Ascending aorta (tissue), 2 donors: Measurements from ENCODE around the gene ZNF32. TPM values are rescaled to one million over a fixed set of nuclear protein-coding genes. Genes with fewer than 3 reads are reported as not detected.

Experiments used
- DNase-seq, 2 donors: peaks; one replicate each; pipeline ENCODE4 v3.0.0-alpha.2; 2019; ENCODE audit warnings: low spot score in 2 of 2
- H3K27ac ChIP-seq, 2 donors: fragments of 200-600 bp; sonication (generic); one replicate each; pipeline ENCODE4 v1.5.1; 2016 to 2017; ENCODE audit warnings: mild to moderate bottlenecking in 1 of 2
- H3K27me3 ChIP-seq: fragments of 200-600 bp; sonication (generic); one replicate; pipeline ENCODE4 v1.5.1; 2017
- H3K36me3 ChIP-seq, 2 donors: fragments of 200-600 bp; sonication (generic); one replicate each; pipeline ENCODE4 v1.5.1; 2016
- H3K4me1 ChIP-seq, 2 donors: fragments of 200-600 bp; sonication (generic); one replicate each; pipeline ENCODE4 v1.5.1; 2016 to 2017; ENCODE audit warnings: mild to moderate bottlenecking in 1 of 2
- H3K4me3 ChIP-seq, 2 donors: fragments of 200-600 bp; sonication (generic); one replicate each; pipeline ENCODE4 v1.5.1; 2016 to 2017; ENCODE audit warnings: mild to moderate bottlenecking in 1 of 2
- H3K9me3 ChIP-seq, 2 donors: fragments of 200-600 bp; sonication (generic); one replicate each; pipeline ENCODE4 v1.5.1; 2016
- intact Hi-C: fragments of 100-400 bp; cut with DNase I; formaldehyde crosslinking; loops from one replicate; pipeline ENCODE4 v1.15.1; 2023
- total RNA-seq: library from RNA; depleted of rRNA; stranded (reverse); fragments of >200 nt; gene quantifications from one replicate; pipeline ENCODE4 v1.1.0, GENCODE V29; 2016
- TF ChIP-seq, protein P1 (sequence below), 3 experiments: fragments of 200-600 bp in 2 of 3; fragments of 450-650 bp in 1 of 3; sonication (generic) in 2 of 3; IDR thresholded peaks; one replicate each; pipeline ENCODE4 v1.5.1; 2016 to 2019; ENCODE audit warnings: antibody characterized with exemption in 3 of 3, mild to moderate bottlenecking in 1 of 3, moderate library complexity in 1 of 3

The ZNF32 gene
- total RNA-seq, 1 donor from 2014 or later, result 10.9 TPM

GRCh38 chr10:43684292-43684559 is 35.5 kb upstream of the ZNF32 start:
- TF ChIP-seq, protein P1, sequence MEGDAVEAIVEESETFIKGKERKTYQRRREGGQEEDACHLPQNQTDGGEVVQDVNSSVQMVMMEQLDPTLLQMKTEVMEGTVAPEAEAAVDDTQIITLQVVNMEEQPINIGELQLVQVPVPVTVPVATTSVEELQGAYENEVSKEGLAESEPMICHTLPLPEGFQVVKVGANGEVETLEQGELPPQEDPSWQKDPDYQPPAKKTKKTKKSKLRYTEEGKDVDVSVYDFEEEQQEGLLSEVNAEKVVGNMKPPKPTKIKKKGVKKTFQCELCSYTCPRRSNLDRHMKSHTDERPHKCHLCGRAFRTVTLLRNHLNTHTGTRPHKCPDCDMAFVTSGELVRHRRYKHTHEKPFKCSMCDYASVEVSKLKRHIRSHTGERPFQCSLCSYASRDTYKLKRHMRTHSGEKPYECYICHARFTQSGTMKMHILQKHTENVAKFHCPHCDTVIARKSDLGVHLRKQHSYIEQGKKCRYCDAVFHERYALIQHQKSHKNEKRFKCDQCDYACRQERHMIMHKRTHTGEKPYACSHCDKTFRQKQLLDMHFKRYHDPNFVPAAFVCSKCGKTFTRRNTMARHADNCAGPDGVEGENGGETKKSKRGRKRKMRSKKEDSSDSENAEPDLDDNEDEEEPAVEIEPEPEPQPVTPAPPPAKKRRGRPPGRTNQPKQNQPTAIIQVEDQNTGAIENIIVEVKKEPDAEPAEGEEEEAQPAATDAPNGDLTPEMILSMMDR (IDR thresholded peaks at IDR 0.05), result no peak
- no peaks in the 10 kb centered on the region for H3K36me3 ChIP-seq
- intact Hi-C loops, result no loop called here
- H3K9me3 ChIP-seq, result no peaks in the 10 kb centered on the region
- H3K4me1 ChIP-seq, result no peaks in the 10 kb centered on the region
- DNase-seq, result no peak
- no peaks in the 10 kb centered on the region for H3K27me3 ChIP-seq
- no peak overlapping the region for H3K27ac ChIP-seq
- H3K4me3 ChIP-seq, result no peak overlapping the region

DNA sequence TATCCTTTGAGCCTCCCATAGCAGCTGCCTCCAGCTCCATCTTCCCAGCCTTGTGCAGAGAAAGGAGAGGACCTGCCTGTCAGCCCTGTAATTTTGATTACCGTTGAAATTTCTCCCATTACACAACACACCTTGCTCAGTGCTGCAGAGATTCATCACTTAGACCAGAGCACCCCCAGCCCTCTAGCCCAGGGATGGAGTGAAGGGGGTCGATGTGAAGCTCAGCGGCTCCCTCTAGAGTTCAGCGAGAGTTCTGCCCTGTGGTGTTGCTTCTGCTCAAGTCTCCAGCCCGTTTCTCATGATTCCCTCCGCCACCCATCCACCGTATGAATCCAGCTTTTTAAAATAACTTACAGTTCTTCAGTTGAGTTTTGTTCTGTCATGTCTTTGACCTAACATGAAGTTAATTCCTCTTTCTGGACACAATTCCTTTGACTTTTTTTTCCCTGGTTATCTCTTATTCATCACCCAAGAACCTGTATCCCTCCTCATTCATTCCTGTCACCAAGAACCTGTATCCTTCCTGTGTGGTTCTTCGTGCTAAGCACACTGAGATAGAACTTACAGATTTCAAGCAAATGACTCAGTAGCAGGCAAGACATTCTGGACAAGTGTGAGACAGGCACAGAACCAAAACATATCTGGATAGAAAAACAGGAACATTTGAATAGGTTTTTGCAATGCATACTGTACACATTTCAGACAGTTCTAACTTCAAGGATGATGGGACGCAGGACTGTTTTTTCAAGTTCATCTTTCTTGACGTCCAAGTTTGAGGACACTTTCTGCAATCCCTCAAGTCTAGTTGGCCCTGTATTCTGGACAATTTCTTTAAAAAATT is 35.0 kb upstream of the ZNF32 start:
- TF ChIP-seq, protein P1 (IDR thresholded peaks at IDR 0.05), result peak in 1 of 3 experiments; percentile 28
- DNase-seq, result no peak
- no peaks in the 10 kb centered on the region for H3K4me1 ChIP-seq
- H3K27me3 ChIP-seq, result no peaks in the 10 kb centered on the region
- intact Hi-C loops, result no loop called here
- H3K36me3 ChIP-seq, result no peaks in the 10 kb centered on the region
- no peak overlapping the region for H3K27ac ChIP-seq
- H3K4me3 ChIP-seq, result no peak overlapping the region
- H3K9me3 ChIP-seq, result no peaks in the 10 kb centered on the region

GRCh38 chr10:43682956-43683355 is 34.3 kb upstream of the ZNF32 start:
- no peak overlapping the region for H3K27ac ChIP-seq
- H3K36me3 ChIP-seq, result no peaks in the 10 kb centered on the region
- TF ChIP-seq, protein P1 (IDR thresholded peaks at IDR 0.05), result no peak
- no peaks in the 10 kb centered on the region for H3K4me1 ChIP-seq
- no peaks in the 10 kb centered on the region for H3K9me3 ChIP-seq
- no peak overlapping the region for H3K4me3 ChIP-seq
- no peak for DNase-seq
- H3K27me3 ChIP-seq, result no peaks in the 10 kb centered on the region
- intact Hi-C loops, result no loop called here

DNA sequence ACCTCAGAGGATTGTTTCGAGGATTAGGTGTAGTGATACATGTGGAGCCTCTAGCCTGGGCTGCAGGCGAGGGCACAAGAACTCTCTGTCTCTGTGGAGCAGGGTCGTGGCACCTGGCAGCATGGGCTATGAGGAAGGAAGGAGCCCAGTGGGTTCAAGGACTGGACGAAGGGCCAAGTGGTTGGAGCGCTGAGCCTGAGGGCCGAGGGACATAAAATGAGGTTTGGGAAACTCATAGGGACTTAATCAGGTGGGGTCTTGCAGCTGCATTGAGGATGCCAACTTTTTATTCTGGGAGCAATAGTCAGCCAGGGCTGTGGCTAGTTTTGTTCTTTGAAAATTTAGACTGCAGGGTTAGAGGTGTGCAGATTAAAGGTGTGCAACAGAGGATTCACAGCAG is 33.0 kb upstream of the ZNF32 start:
- no peak for DNase-seq
- H3K9me3 ChIP-seq, result no peaks in the 10 kb centered on the region
- TF ChIP-seq, protein P1 (IDR thresholded peaks at IDR 0.05), result no peak
- H3K4me1 ChIP-seq, result no peaks in the 10 kb centered on the region
- H3K27ac ChIP-seq, result no peak overlapping the region
- H3K27me3 ChIP-seq, result no peaks in the 10 kb centered on the region
- no peak overlapping the region for H3K4me3 ChIP-seq
- no peaks in the 10 kb centered on the region for H3K36me3 ChIP-seq
- intact Hi-C loops, result no loop called here

DNA sequence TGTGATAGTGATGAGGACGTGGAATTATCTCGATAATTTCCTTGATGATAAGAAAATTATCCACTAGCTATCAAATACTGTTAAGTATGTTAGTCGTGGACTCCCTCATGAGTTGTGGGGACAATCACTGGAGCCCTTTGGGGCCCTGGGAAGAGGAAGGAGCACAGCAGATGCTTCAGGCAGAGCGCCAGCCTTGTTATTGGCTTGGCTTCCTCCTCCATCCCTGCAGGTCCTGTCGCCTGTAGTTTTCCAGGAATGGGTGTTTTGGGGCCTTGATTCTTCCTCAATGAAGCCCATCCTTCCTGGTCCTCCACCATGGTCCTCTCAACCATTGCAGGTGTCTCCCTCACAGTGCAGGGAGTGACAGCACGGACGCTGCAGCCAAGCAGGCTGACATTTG is 32.5 kb upstream of the ZNF32 start:
- intact Hi-C loops, result no loop called here

More for the DNA sequence above, 32.5 kb upstream of the ZNF32 start:
- TF ChIP-seq, protein P1 (IDR thresholded peaks at IDR 0.05), result no peak
- H3K27ac ChIP-seq, result no peak overlapping the region
- no peaks in the 10 kb centered on the region for H3K4me1 ChIP-seq
- no peaks in the 10 kb centered on the region for H3K27me3 ChIP-seq
- no peak overlapping the region for H3K4me3 ChIP-seq
- no peaks in the 10 kb centered on the region for H3K9me3 ChIP-seq
- no peaks in the 10 kb centered on the region for H3K36me3 ChIP-seq
- DNase-seq, result no peak
